Ovary (tissue), 3 donors: ENCODE results near the gene GRID2.

Experiments used
- CTCF ChIP-seq, 3 donors: fragments of 450-650 bp in 2 of 3; fragments of 200-600 bp in 1 of 3; IDR thresholded peaks; one replicate each; pipeline versions ENCODE4 v1.5.1 to v1.8.0; 2016 to 2022; ENCODE audit warnings: antibody characterized with exemption in 3 of 3, mild to moderate bottlenecking in 1 of 3
- EP300 ChIP-seq: sonication (generic); formaldehyde crosslinking; IDR thresholded peaks from one replicate; pipeline ENCODE4 v1.6.1; 2017; ENCODE audit warnings: antibody characterized with exemption
- POLR2A ChIP-seq: fragments of 450-650 bp; IDR thresholded peaks from one replicate; pipeline ENCODE4 v1.6.1; 2017; ENCODE audit warnings: antibody characterized with exemption, mild to moderate bottlenecking, moderate library complexity
- donor health status: DM: no; HTN: no; CAD: no.

- TF ChIP-seq CTCF (IDR thresholded peaks at IDR 0.05) = no peak
- TF ChIP-seq POLR2A = no peak
- TF ChIP-seq EP300 = no peak
Measured at GRCh38 chr4:92528541-92528940, 224.8 kb downstream of the GRID2 start.
